ENCODE results near the gene VAPB. TPM values are rescaled to one million over a fixed set of nuclear protein-coding genes. Genes with fewer than 3 reads are reported as not detected.

Gene VAPB
- total RNA-seq, 1 donor from 2014 or later: 26.2 TPM

- TF ChIP-seq CTCF (IDR thresholded peaks at IDR 0.05): no peak
- intact Hi-C loops (cut with micrococcal nuclease): no loop called here
- ChIA-PET CTCF (no interaction called here), POLR2A (no interaction called here)
- Mint-ChIP-seq H3K9me3 (no peaks in the 10 kb centered on the region), H3K27ac (no peak overlapping the region), H3K27me3 (no peaks in the 10 kb centered on the region), H3K4me1 (no peaks in the 10 kb centered on the region), H3K4me3 (no peak overlapping the region), H3K36me3 (ENCODE audit: low read depth) (peaks cover 65% of the 10 kb centered on the region)
- no peak for ATAC-seq (ENCODE audit: low read depth)
- DNase-seq: no peak
Measured at GRCh38 chr20:58344741-58345140, 44.3 kb upstream of the VAPB start.

GRCh38 chr20:58349570-58349969 is 39.5 kb upstream of the VAPB start:
- Mint-ChIP-seq H3K27me3 (no peaks in the 10 kb centered on the region), H3K36me3 (ENCODE audit: low read depth) (peaks cover 73% of the 10 kb centered on the region), H3K4me1 (no peaks in the 10 kb centered on the region), H3K27ac (no peak overlapping the region), H3K9me3 (no peaks in the 10 kb centered on the region), H3K4me3 (no peak overlapping the region)
- no peak for TF ChIP-seq CTCF (IDR thresholded peaks at IDR 0.05)
- intact Hi-C loops (cut with micrococcal nuclease): no loop called here
- ATAC-seq (ENCODE audit: low read depth) (no peak), DNase-seq (no peak)
- ChIA-PET POLR2A (no interaction called here), CTCF (interaction anchor here (1.1 kb wide), 1 partner anchor 301 kb away, joined by 3 read pairs; no protein-coding TSS in a partner anchor)

GRCh38 chr20:58352468-58352867 is 36.6 kb upstream of the VAPB start:
- POLR2A ChIA-PET: no interaction called here
- no peak overlapping the region for H3K27ac Mint-ChIP-seq
- H3K4me1 Mint-ChIP-seq: no peaks in the 10 kb centered on the region
- intact Hi-C loops (cut with micrococcal nuclease): no loop called here
- no peaks in the 10 kb centered on the region for H3K27me3 Mint-ChIP-seq
- no peak overlapping the region for H3K4me3 Mint-ChIP-seq
- CTCF ChIA-PET: no interaction called here
- DNase-seq (no peak), ATAC-seq (ENCODE audit: low read depth) (no peak)
- peaks cover 68% of the 10 kb centered on the region for H3K36me3 Mint-ChIP-seq (ENCODE audit: low read depth)
- no peak for TF ChIP-seq CTCF (IDR thresholded peaks at IDR 0.05)
- no peaks in the 10 kb centered on the region for H3K9me3 Mint-ChIP-seq

GRCh38 chr20:58359441-58359840 is 29.6 kb upstream of the VAPB start:
- H3K27me3 Mint-ChIP-seq: no peaks in the 10 kb centered on the region
- H3K9me3 Mint-ChIP-seq: no peaks in the 10 kb centered on the region
- peaks cover 86% of the 10 kb centered on the region for H3K36me3 Mint-ChIP-seq (ENCODE audit: low read depth)
- ATAC-seq (ENCODE audit: low read depth): no peak
- POLR2A ChIA-PET: no interaction called here
- intact Hi-C loops (cut with micrococcal nuclease): no loop called here
- DNase-seq: no peak
- CTCF ChIA-PET: no interaction called here
- no peak overlapping the region for H3K27ac Mint-ChIP-seq
- H3K4me3 Mint-ChIP-seq: no peak overlapping the region
- TF ChIP-seq CTCF (IDR thresholded peaks at IDR 0.05): no peak
- no peaks in the 10 kb centered on the region for H3K4me1 Mint-ChIP-seq

- Mint-ChIP-seq H3K9me3 (no peaks in the 10 kb centered on the region), H3K27ac (no peak overlapping the region), H3K4me3 (no peak overlapping the region), H3K36me3 (ENCODE audit: low read depth) (peaks cover 77% of the 10 kb centered on the region), H3K4me1 (no peaks in the 10 kb centered on the region), H3K27me3 (no peaks in the 10 kb centered on the region)
- ChIA-PET POLR2A (interaction anchor here (0.6 kb wide), 1 partner anchor 77 kb away, joined by 3 read pairs; no protein-coding TSS in a partner anchor), CTCF (no interaction called here)
- TF ChIP-seq CTCF (IDR thresholded peaks at IDR 0.05): no peak
- intact Hi-C loops (cut with micrococcal nuclease): loop anchor here (5.0 kb wide), 1 partner anchor 44 kb away; no protein-coding TSS in a partner anchor
- ATAC-seq (ENCODE audit: low read depth) (no peak), DNase-seq (no peak)
Measured at GRCh38 chr20:58360936-58361335, 28.1 kb upstream of the VAPB start.
